COLO668 (cell line): ENCODE results near the gene JMY.
"Not testable (repeated sequence)": the region's sequence is repeated elsewhere in the genome, so short reads cannot be mapped to it uniquely, and the experiment has no call there.

Experiments
- DNase-seq: peaks from one replicate; lab custom pipeline; 2025; ENCODE audit not compliant: unreplicated experiment; lab: John Stamatoyannopoulos, UW

Gene JMY

GRCh38 chr5:79236362-79236969 lies 535 bp downstream of the JMY start:
- peak; percentile 61 for DNase-seq

- DNase-seq = peak; percentile 59
Measured at GRCh38 chr5:79236970-79237739, 1.2 kb downstream of the JMY start.

- DNase-seq = no peak
Measured at GRCh38 chr5:79237740-79238560, 2.0 kb downstream of the JMY start.

GRCh38 chr5:79240561-79240960 lies 4.6 kb downstream of the JMY start:
- DNase-seq = no peak

- no peak for DNase-seq
Measured at GRCh38 chr5:79241535-79241979, 5.6 kb downstream of the JMY start.

- no peak for DNase-seq
Measured at GRCh38 chr5:79242242-79243039, 6.5 kb downstream of the JMY start.

- no peak for DNase-seq
Measured at GRCh38 chr5:79243224-79243623, 7.3 kb downstream of the JMY start.

GRCh38 chr5:79254067-79254466 lies 18.1 kb downstream of the JMY start:
- DNase-seq = not testable (repeated sequence)

- DNase-seq = peak; percentile 8
Measured at GRCh38 chr5:79255786-79256557, 20.0 kb downstream of the JMY start.

GRCh38 chr5:79256563-79256962 lies 20.6 kb downstream of the JMY start:
- DNase-seq = no peak

GRCh38 chr5:79257314-79257713 lies 21.4 kb downstream of the JMY start:
- no peak for DNase-seq

GRCh38 chr5:79258801-79259200 lies 22.9 kb downstream of the JMY start:
- DNase-seq = no peak

- DNase-seq = no peak
Measured at GRCh38 chr5:79259383-79259782, 23.5 kb downstream of the JMY start.

- DNase-seq = no peak
Measured at GRCh38 chr5:79259810-79260209, 23.9 kb downstream of the JMY start.

- DNase-seq = no peak
Measured at GRCh38 chr5:79261897-79262296, 26.0 kb downstream of the JMY start.

- DNase-seq = no peak
Measured at GRCh38 chr5:79263290-79263689, 27.4 kb downstream of the JMY start.

- DNase-seq = no peak
Measured at GRCh38 chr5:79267180-79267579, 31.2 kb downstream of the JMY start.

GRCh38 chr5:79269733-79270166 lies 33.8 kb downstream of the JMY start:
- DNase-seq = no peak

GRCh38 chr5:79273341-79273740 lies 37.4 kb downstream of the JMY start:
- DNase-seq = no peak

- DNase-seq = no peak
Measured at GRCh38 chr5:79284846-79285245, 48.9 kb downstream of the JMY start.
